ENCODE results near the gene KCNK15. TPM values are rescaled to one million over a fixed set of nuclear protein-coding genes. Genes with fewer than 3 reads are reported as not detected.

The KCNK15 gene
- total RNA-seq, 1 experiment from 2014 or later = 0.33 TPM

GRCh38 chr20:44723798-44724362 lies 21.8 kb upstream of the KCNK15 start:
- no peaks in the 10 kb centered on the region for H3K23me2 ChIP-seq (ENCODE audit: insufficient read length, low read depth, low read length, poor library complexity, severe bottlenecking)
- H2BK5ac ChIP-seq (ENCODE audit: insufficient read length, low read length) = no peak overlapping the region
- no peaks in the 10 kb centered on the region for H4K20me1 ChIP-seq (ENCODE audit: control insufficient read depth, insufficient read depth, insufficient read length)
- H2AFZ ChIP-seq (ENCODE audit: low read length) = no peak overlapping the region
- no peaks in the 10 kb centered on the region for H3K79me1 ChIP-seq (ENCODE audit: insufficient read depth, low read depth, low read length, poor library complexity, severe bottlenecking)
- H3K79me2 ChIP-seq (ENCODE audit: insufficient read depth, low read length) = no peaks in the 10 kb centered on the region
- H4K91ac ChIP-seq (ENCODE audit: insufficient read length, low read depth, low read length) = no peak overlapping the region
- H3K56ac ChIP-seq (ENCODE audit: insufficient read length, low read depth, low read length) = no peak overlapping the region
- no peak overlapping the region for H3K14ac ChIP-seq (ENCODE audit: insufficient read depth, low read length)
- no peaks in the 10 kb centered on the region for H3K9me3 Mint-ChIP-seq
- no peaks in the 10 kb centered on the region for H3K36me3 Mint-ChIP-seq (ENCODE audit: insufficient read depth in 1 of 3, low read depth in 3 of 3)
- no peak overlapping the region for H3K4ac ChIP-seq (ENCODE audit: low read depth, low read length)
- no peak overlapping the region for H2BK12ac ChIP-seq (ENCODE audit: insufficient read length, low read depth, low read length)
- H3K4me1 Mint-ChIP-seq = peaks cover 17 to 27% of the 10 kb centered on the region in 2 experiments
- no peak for DNase-seq
- TF ChIP-seq CTCF (conservative IDR thresholded peaks at IDR 0.05) = no peak
- H3K4me2 ChIP-seq (ENCODE audit: insufficient read depth, insufficient read length, low read length) = no peak overlapping the region
- H3K9me3 ChIP-seq (ENCODE audit: control insufficient read depth, low read depth, low read length) = no peaks in the 10 kb centered on the region
- H3K27me3 Mint-ChIP-seq (ENCODE audit: low read depth) = no peaks in the 10 kb centered on the region
- H3K9ac ChIP-seq (ENCODE audit: extremely low read depth, insufficient read length, low read length) = no peak overlapping the region
- H3K4me1 ChIP-seq (ENCODE audit: insufficient read depth, low read length) = no peaks in the 10 kb centered on the region; the same call in 1 of the 2 replicates
- no peaks in the 10 kb centered on the region for H3K27me3 ChIP-seq (ENCODE audit: insufficient read depth, low read length)
- H2BK120ac ChIP-seq (ENCODE audit: low read depth, low read length, poor library complexity, severe bottlenecking) = no peak overlapping the region
- no peak overlapping the region for H3K23ac ChIP-seq (ENCODE audit: insufficient read length, low read depth, low read length)
- WGBS (ENCODE audit: extremely low coverage, insufficient read length, low lambda C conversion rate) = no CpG with 5 or more reads among the region's 9 CpGs
- H3K27ac Mint-ChIP-seq = peak overlapping the region in 1 of 3 experiments; percentile 63; a peak in 1 of 7 replicates
- no peak overlapping the region for H3T11ph ChIP-seq (ENCODE audit: low read length)
- no peak overlapping the region for H2BK20ac ChIP-seq (ENCODE audit: low read depth, low read length, poor library complexity, severe bottlenecking)
- H3K27ac ChIP-seq (ENCODE audit: insufficient read length, low read depth, low read length) = no peak overlapping the region
- no peak overlapping the region for H2BK15ac ChIP-seq (ENCODE audit: low read depth, low read length)
- no peak overlapping the region for H3K18ac ChIP-seq (ENCODE audit: insufficient read length, low read depth, low read length)
- H2AK5ac ChIP-seq (ENCODE audit: insufficient read length, low read length) = no peak overlapping the region
- no peak overlapping the region for H3K4me3 Mint-ChIP-seq
- H4K5ac ChIP-seq (ENCODE audit: insufficient read length, low read depth, low read length) = no peak overlapping the region
- no peak overlapping the region for H4K8ac ChIP-seq (replicated peaks; ENCODE audit: insufficient read length, low read depth, low read length)
